ENCODE data around the gene SLC25A25.
"Not testable (repeated sequence)": the region's sequence is repeated elsewhere in the genome, so short reads cannot be mapped to it uniquely, and the experiment has no call there.

The SLC25A25 gene

GRCh38 chr9:128066713-128067644 lies 1.1 kb upstream of the SLC25A25 start, which contains the start of gene NAIF1:
NAIF1 (minus strand) TSS chr9:128067320; CDS start chr9:128067101, 219 bp downstream.
- peak; percentile 99 for DNase-seq (ENCODE audit: low read depth)
- H3K4me3 ChIP-seq (ENCODE audit: low read length): peak within 1 kb of the TSS; percentile 87
- no peak for TF ChIP-seq CTCF (IDR thresholded peaks at IDR 0.05; ENCODE audit: insufficient read depth, low read depth, low read length, missing control alignments)

GRCh38 chr9:128068386-128069205 lies 564 bp downstream of the SLC25A25 start:
- H3K4me3 ChIP-seq (ENCODE audit: low read length): peak overlapping the region; percentile 67
- no peak for TF ChIP-seq CTCF (IDR thresholded peaks at IDR 0.05; ENCODE audit: insufficient read depth, low read depth, low read length, missing control alignments)
- no peak for DNase-seq (ENCODE audit: low read depth)

- no peak for TF ChIP-seq CTCF (IDR thresholded peaks at IDR 0.05; ENCODE audit: insufficient read depth, low read depth, low read length, missing control alignments)
- DNase-seq (ENCODE audit: low read depth): no peak
- H3K4me3 ChIP-seq (ENCODE audit: low read length): no peak overlapping the region
Observed at GRCh38 chr9:128070874-128071273, 2.8 kb downstream of the SLC25A25 start.

- not testable (repeated sequence) for H3K4me3 ChIP-seq (ENCODE audit: low read length); DNase-seq (ENCODE audit: low read depth)
Observed at GRCh38 chr9:128071475-128071874, 3.4 kb downstream of the SLC25A25 start.

- no peak overlapping the region for H3K4me3 ChIP-seq (ENCODE audit: low read length)
- DNase-seq (ENCODE audit: low read depth): peak; percentile 54
- no peak for TF ChIP-seq CTCF (IDR thresholded peaks at IDR 0.05; ENCODE audit: insufficient read depth, low read depth, low read length, missing control alignments)
Observed at GRCh38 chr9:128072144-128073021, 4.4 kb downstream of the SLC25A25 start.

- no peak overlapping the region for H3K4me3 ChIP-seq (ENCODE audit: low read length)
- no peak for DNase-seq (ENCODE audit: low read depth)
- TF ChIP-seq CTCF (IDR thresholded peaks at IDR 0.05; ENCODE audit: insufficient read depth, low read depth, low read length, missing control alignments): no peak
Observed at GRCh38 chr9:128073253-128073886, 5.3 kb downstream of the SLC25A25 start.
